GM21723 (cell line): Measurements from ENCODE around the gene SYNDIG1.

Source experiments
- ATAC-seq: cut with Tn5 transposase; IDR thresholded peaks from one replicate; pipeline ENCODE4 v1.9.1; 2021; ENCODE audit warnings: mild to moderate bottlenecking, moderate library complexity; ENCODE audit not compliant: unreplicated experiment

SYNDIG1 gene

DNA sequence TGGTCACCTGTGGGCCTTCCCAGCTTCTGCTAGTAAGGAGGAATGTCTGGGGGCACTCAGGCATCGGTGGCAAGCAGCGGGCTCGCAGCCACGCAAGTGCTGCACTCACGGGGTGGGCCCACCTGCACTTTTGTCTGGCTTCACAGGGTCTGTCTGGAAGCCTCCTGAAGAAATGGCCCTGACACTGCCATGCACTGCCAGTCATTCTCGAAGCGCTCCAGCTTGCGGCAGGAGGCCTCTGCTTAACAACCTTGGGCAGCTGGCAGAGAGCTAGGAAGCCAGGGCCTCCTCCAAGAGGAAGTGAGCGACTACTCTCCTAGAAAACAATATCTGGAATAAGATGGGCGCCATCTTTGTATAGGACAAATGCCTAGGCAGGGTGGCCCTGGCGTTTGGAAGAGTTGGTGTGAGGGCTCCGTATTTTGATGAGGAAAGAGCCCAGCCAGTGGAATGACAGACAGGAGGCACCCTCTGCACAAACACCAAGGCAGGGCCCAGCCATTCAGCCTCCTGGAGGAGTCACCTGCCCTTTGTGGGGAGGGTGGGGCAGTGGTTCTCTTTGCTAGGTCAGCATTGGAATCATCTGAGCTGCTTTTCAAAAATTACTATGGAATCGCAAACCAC lies 113.9 kb downstream of the SYNDIG1 start:
- ATAC-seq: no peak

DNA sequence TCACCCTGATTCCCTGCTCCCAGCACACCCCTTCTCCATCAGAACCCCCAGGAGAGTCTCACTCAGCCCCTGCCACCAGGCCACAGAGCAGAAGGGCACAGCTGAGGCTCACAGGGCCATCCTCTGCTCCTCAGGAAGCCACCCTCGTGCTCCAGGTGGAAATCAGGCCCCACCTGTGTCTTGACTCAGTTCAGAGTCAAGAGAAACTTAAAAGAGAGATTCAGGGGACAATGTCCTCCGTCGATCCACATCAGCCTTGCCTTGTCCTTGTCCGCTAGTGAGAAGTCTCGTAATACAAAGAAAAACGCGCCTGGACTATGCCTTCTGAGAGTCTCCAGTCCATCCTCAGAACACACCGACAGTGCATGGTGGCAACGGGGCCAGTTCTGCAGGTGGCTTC lies 114.6 kb downstream of the SYNDIG1 start:
- ATAC-seq: no peak

DNA sequence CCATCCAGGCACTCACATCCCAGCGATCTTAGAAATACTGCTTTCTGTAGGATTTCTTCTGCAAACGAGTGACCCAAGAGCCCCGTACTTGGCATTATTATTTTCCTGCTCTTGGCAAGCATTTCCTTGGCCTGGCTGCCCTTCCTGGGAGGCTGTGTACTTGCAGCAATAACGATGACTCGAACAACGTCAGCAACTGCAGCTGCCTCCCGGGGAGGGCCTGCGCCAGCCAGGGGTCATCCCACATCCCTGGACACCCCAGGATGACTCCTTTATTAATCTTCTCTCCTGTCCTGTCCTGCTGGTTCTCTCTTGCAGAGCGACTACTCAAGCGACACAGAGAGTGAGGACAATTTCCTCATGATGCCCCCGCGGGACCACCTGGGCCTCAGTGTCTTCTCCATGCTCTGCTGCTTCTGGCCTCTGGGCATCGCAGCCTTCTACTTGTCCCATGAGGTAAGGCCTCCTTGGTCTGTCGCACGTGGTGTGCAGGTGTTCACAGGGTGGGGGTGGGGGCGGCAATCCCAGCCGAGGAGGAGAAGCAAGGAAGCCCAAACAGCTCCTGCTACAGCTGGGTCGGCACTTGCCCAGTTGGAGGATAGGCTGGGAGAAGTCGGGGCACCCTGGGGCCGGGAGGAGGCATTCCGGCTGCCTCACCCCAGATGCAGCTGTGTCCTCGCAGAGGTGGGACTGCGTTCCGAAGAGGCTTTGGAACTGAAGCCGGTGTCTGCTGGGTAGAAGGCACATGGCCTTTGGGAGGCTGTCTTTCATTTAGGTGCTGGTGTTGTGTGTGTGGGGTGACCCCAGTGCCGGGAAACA lies 115.3 kb downstream of the SYNDIG1 start:
- no peak for ATAC-seq

DNA sequence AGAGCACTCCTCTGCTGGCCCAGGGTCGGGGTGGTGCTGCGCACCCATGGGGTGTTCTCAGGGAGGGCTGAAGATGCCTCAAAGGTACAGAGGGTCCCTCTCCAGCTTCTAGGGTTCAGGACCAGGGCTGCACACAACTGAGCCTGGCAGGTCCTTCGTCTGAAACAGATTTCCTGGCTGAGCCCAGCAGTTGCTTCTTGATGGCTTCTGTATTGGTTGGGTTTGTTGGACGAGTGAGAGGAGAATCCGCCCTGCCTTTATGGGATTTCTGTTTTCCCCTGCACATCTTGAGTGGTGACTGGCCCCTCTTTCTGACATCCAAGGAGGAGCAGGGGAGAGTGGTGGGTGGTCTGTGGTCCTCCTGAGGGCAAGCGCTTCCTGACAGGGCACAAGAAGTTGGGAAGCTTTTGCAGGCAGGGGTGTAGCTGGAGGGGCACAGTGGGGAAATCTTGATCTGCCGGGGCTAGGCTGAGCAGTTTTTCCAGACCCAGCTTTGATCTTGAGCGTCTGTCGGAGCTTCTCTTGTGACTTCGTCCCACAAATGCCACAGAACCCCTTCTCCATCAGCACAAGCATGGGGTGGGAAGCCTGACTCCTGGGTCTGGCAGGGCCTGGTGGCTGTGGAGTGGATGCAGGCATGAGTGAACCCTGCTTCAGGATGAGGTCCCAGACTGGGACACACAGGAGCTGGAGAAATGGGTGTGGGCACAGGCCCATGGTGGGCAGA lies 116.5 kb downstream of the SYNDIG1 start:
- no peak for ATAC-seq

DNA sequence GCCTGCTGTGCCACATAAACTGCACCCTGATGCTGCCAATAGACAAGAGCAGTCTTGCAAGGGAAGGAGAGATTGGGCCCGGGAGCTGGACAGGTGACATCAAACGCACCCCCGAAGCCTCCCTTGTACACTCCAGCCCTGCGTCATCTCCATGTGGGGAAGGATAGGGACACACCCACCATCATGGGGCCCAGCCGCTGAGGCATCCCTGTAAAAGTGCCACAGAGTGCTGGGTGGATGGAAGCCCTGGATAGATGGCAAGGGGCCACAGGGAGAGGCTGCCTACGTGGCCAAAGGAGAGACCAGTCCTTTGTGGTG lies 117.1 kb downstream of the SYNDIG1 start:
- no peak for ATAC-seq

DNA sequence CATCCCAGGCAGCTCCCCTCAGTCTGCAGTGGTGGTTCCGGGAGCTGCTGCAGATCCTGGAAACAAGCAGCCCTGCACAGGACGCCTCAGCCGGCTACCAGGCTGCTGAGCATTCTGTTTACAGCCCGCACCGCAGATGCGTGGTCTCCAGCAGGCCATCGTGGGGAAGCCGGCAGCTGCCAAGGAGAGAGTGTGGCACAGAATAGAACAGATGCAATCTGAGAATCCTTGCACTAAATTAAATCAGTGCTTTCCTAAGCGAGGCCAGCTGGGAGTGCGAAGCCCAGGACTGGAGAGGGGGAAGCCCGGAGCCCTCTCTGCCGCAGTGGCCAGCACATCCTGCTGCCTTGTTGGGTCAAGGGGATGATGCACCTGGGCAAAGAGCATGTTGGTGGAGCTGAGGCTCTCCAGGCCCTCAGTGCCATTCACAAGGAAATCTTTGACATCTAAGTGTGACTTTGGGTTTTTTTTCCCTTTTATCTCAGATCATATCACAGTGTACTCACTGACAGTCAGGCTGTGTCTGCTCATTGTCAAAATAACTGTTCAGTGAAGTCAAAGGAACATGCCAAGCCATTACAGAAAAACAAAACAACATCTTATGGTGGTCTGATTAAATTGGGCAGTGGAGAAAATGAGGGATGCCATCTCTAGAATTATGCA lies 118.1 kb downstream of the SYNDIG1 start:
- no peak for ATAC-seq

DNA sequence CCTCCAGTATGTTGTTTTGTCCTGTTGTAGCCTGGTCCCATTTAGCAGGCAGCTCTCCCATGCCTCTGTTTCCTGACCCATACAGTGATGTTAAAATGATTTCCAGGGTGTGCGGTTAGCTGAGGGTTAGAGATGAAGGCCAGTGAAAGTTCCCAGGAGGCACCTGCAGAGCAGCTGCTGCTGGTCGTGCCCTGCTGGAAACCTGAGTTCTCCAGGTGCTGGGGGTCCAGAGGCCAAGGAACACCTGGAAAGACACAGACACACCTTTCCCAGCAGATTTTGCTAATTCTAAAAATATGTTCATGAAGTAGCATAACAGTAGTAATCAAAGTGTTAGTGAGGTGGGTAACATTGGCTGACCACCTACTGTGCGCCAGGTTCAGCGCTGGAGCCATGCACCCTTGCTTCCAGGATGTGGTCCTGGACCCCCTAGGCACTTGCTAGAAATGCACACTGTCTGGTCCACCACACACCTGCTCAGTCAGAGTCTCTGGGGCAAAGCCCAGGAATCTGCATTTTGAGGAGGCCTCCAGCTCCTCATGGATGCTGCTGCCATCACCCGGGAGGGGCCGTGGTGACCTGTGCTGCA lies 118.7 kb downstream of the SYNDIG1 start:
- ATAC-seq: no peak

DNA sequence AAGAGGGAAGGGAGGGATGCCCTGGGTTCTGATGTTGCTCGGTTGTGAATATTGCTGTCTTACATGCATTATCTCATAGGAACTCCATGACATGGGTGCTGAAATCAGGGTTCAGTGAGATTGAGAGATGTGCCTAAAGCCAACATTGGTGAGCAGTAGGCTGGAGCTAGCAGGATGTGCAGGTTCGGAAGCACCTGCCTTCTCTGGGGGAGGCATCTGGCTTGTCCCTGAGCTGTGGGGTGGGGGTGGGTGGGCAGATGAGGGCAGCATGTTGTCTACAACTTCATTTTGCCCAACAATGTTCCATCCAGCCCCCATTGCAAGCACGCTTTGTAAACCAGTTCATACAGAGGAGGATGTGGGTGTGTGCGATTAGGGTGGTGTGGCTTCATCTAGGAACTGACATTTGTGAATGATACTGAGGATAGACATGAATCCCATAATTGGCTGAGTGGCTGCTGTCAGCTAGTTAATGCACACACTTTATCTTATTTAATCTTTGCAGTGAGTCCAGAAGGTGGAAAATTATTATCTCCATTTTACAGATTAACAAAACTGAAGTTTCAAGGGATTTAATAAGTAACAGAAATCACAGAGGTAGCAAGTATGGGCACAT lies 119.4 kb downstream of the SYNDIG1 start:
- ATAC-seq: no peak

DNA sequence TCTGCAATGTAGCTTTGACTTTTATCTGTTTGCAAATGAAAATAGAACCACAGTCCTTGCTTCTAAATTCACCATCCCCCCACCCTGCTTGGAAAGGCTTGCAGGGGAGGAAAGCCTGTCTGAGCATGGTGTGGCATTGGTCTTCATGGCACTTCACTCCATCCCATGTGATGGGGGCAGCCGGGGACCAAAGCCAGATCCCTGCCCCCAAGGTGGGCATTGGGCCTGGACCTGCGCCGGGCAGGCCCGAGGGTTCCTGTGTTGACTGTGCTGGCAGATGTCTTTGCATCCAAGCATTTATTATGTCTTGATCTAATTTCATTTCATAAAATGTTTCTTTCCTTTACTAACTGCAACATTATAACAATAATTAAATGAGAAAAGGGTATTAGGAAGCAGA lies 120.0 kb downstream of the SYNDIG1 start:
- no peak for ATAC-seq

DNA sequence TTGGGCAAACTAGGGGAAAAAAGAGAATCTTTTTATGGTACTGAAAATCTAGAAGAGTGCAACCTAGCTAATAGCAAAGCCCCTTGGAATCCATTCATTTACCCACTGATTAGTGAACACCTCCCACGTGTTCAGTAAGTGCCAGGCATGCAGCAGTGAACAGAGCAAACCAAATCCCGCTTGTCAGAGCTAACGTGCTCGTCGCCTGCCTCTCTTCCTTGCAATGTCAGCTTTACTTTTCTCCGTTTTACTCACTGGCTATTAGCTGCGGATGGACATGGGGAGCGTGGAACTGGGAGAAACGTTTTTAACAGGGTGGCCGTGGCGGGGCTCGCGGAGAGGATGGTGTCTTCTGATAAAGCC lies 120.4 kb downstream of the SYNDIG1 start:
- ATAC-seq: no peak

DNA sequence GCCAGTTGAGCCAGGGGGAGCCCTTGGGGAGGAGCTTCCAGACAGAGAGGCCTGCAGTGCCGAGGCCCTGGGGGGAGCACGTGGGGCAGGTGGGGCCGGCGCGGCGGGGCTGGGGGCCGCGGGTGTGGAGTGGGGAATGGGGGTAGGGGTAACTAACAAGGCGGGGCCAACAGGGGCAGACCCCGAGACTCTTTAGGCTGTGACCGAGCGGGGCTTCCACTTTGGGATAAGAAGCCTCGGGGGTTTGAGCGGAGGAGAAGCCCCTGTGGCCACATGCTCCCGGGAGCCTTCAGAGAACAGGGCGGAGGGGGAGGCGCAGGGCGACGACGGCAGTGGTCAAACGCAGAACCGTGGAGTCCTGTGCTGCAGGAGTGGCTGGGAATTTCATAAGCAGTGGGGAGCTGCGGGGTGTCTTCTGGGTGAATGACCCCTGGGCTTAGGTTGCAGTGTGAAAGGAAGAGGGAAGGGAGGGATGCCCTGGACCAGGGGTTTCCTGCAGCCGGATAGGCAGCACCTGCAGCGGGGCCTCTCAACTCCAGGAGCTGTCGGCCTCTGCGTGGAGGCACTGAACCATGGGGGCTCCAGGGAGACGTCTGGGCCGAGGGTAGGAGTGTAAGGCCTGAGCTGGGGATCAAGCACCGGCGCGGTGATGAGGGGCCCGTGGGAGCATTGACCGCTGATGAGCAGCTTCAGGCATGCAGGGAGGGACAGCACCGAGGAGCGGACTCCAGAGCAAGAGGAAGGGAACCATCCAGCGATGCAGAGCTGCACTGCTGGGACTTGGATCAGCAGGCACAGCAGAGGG lies 121.0 kb downstream of the SYNDIG1 start:
- ATAC-seq: no peak

DNA sequence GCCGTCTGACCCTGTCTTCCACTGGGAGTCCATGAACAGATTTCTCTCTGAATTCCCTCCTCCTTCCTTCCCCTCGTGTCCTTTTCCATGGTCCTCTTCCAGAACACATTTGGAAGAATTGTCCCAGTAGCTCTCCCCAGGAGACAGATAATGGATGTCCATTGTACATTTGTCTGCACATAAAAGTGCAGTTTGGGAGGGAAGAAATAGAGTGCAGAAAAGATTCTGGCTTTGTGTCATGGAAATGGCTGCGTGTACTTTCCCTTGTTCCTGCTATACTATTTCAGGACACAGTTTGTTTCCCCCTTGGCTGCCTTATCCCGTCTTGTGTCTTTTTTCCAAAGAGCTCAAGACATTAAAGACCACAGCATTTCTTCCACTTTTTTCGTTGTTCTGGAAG lies 127.6 kb downstream of the SYNDIG1 start:
- no peak for ATAC-seq

DNA sequence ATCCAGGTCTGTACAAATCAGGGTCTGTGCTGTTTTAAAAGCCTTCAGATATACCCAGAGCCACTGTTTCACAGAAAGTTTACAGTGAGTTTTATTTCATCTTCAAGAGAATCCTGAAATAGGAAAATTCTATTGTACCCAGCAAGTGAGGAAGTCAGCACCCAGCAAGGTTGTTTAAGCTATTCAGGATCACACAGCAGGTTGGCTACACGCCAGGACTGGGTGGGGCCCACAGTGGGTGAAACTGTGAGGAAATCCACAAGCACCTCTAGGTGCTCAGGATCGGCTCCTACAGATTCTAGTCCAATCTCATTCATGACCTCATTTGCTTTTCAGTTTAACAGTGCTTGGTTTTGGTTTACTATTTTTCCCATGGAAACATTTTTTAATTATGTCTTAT lies 128.9 kb downstream of the SYNDIG1 start:
- no peak for ATAC-seq

DNA sequence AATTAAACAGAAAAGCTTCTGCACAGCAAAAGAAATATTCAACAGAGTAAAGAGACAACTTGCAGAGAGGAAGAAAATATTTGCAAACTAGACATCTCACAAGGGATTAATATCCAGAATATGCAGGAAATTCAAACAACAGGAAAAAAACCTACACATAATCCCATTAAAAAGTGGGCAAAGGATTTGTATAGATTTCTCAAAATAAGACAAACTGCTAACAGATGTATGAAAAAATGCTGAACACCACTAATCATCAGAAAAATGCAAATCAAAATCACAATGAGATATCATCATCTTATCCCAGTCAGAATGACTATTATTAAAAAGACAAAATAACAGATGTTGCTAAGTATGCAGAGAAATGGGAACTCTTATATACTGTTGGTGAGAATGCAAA lies 129.6 kb downstream of the SYNDIG1 start:
- ATAC-seq: no peak

DNA sequence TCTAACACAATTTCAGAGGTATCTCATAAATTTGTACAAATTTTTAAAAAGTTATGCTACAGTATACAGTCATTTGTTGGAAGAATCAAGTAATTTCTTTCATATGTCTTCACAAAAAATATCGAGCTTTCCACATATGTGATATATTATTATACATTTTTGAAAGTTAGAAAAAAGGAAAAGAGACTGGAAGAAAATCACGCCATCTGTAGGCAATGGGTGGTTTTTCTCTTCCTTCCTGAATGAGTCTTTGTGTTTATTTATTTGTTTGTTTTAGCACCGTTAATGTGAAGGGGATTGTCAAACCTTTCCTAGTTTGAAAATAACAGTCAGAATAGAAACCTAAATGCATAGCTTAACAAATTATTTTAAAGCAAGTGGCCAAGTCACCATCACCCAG lies 130.6 kb downstream of the SYNDIG1 start:
- no peak for ATAC-seq

DNA sequence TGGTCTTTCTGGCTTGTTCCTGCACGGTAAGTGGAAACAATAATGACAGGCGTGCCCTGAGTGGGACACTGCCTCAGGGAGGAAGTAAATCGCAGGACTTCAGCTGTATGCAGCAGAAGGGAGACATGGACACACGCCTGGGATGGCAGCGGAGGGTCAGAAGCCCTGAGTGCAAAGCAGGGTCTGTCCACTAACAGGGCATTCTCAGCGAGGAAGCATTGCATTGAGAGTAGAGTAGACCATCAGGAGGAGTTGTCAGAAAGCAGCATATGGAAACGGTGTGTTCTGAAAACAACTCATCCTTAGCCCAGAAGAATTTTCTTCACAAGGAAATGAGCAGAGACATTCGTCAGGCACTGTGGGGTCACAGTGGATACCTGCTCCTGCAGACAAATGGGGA lies 134.0 kb downstream of the SYNDIG1 start:
- ATAC-seq: no peak

DNA sequence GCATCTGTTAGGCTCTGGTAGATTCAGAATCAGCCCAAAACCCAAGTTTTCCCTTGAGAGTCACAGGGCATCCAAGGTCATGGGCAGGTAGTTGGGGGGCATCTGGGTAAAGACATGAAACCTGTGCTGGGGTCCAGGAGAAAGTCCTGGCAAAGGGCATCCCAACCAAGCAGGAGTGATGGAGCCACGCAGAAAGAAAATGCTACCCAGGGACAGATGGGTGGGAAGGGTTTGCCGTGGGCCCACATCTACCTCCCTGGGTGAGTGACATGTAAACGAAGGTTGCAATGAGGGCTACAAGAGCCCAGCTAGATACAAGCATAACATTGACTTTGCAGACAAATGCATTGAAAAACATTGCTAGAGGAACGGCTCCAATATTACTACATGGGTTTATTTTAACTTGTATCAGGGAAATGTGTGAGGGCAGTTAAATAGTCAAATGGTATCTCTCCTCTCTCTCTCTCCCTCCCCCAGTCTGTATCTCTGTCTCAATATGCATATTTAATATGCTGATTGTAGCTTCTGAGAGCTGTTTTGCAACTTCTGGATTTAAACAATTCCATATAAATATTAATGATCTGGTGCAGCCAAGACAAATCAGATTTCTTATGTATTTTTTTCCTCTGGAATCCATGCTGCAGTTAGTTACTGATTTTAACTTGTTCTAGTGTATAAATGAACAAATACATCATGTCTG lies 135.7 kb downstream of the SYNDIG1 start:
- ATAC-seq: no peak

DNA sequence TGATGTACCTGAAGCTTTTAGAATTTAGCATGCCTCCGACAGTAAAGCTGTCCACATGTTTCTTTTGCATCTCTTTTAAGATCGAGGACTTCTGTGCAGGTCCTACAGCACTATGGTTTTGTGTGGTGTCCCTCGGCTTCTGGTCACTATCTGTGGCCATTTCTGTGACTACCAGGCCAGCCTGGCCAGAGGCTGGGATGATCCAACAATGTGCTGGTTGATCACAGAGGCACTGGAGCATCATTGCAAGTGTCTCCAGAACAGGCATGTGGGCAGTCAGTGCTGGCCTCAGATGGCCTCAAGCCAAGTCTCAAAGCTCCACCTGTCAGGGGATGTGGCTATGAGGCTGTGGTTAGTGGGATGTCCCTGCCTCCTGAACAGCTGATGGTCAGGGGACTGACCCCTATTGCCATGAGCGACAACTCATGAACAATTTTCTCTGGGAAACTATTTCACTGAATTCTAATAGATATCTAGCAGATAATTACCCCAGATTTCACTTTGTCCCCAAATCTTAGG lies 136.6 kb downstream of the SYNDIG1 start:
- no peak for ATAC-seq

DNA sequence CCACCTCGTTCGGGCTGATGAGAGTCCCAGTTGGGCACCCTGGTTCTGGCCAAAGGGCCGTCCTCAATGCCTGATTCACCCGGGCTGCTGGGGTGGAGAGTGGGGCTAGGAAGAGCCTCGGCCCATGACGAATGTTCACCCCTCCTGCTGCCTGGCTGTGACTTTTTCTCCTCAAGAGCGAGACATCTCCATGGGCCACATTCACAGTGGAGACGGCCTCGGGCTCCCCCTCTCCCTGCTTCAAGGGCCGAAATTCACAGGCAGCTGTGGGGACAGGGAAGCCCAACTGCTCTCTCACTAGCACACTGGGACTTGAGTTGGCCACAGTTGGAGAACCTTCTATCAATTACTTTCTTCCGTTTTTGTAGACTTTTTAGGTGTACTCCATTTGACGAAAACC lies 138.0 kb downstream of the SYNDIG1 start:
- no peak for ATAC-seq
